Adrenal gland (tissue), 5 donors: ENCODE measurements around the gene KLHL29.

ENCODE experiments used
- POLR2A ChIP-seq, 2 donors: fragments of 450-650 bp; IDR thresholded peaks; one replicate each; pipeline ENCODE4 v1.6.1; 2017; ENCODE audit warnings: antibody characterized with exemption in 2 of 2, mild to moderate bottlenecking in 2 of 2, moderate library complexity in 1 of 2
- TF ChIP-seq, protein P1 (sequence below), 6 experiments: fragments of 450-650 bp in 4 of 6; fragments of 200-600 bp in 2 of 6; sonication (generic) in 1 of 6; IDR thresholded peaks; 1 replicate in 5 of 6; 2 replicates in 1 of 6; pipeline versions ENCODE4 v1.5.1 to v1.8.0; 2016 to 2021; ENCODE audit warnings: antibody characterized with exemption in 6 of 6, mild to moderate bottlenecking in 2 of 6, moderate library complexity in 1 of 6
- donor health status: DM: no; HTN: no; CAD: no.

- TF ChIP-seq, protein P1, sequence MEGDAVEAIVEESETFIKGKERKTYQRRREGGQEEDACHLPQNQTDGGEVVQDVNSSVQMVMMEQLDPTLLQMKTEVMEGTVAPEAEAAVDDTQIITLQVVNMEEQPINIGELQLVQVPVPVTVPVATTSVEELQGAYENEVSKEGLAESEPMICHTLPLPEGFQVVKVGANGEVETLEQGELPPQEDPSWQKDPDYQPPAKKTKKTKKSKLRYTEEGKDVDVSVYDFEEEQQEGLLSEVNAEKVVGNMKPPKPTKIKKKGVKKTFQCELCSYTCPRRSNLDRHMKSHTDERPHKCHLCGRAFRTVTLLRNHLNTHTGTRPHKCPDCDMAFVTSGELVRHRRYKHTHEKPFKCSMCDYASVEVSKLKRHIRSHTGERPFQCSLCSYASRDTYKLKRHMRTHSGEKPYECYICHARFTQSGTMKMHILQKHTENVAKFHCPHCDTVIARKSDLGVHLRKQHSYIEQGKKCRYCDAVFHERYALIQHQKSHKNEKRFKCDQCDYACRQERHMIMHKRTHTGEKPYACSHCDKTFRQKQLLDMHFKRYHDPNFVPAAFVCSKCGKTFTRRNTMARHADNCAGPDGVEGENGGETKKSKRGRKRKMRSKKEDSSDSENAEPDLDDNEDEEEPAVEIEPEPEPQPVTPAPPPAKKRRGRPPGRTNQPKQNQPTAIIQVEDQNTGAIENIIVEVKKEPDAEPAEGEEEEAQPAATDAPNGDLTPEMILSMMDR (IDR thresholded peaks at IDR 0.05): no peak
- no peak for TF ChIP-seq POLR2A (IDR thresholded peaks at IDR 0.05)
These were observed 206.1 kb downstream of the KLHL29 start for GRCh38 chr2:23591111-23591510.
